HUES6 (cell line): ENCODE results near the gene FDPS.
A peak's percentile ranks its signal among the peaks of the same experiment; 100 is the strongest.

Experiments
- H3K27ac ChIP-seq: 2 replicates; pipeline ENCODE4 v1.7.0; 2013; ENCODE audit warnings: low read depth, mild to moderate bottlenecking, low read length, inconsistent platforms
- H3K27me3 ChIP-seq: 2 replicates; pipeline ENCODE4 v1.6.1; 2013; ENCODE audit warnings: low read length; ENCODE audit not compliant: control insufficient read depth, insufficient read depth
- H3K36me3 ChIP-seq: 2 replicates; pipeline ENCODE4 v1.6.1; 2013; ENCODE audit warnings: low read length; ENCODE audit not compliant: control insufficient read depth, insufficient read depth
- H3K4me1 ChIP-seq: 2 replicates; pipeline ENCODE4 v1.6.1; 2013; ENCODE audit warnings: low read length; ENCODE audit not compliant: control insufficient read depth, insufficient read depth
- H3K4me3 ChIP-seq: 2 replicates; pipeline ENCODE4 v1.5.1; 2013; ENCODE audit warnings: low read depth, low read length
- H3K9ac ChIP-seq: one replicate; pipeline ENCODE4 v1.6.1; 2013; ENCODE audit warnings: mild to moderate bottlenecking, low read length
- H3K9me3 ChIP-seq: 2 replicates; pipeline ENCODE4 v1.6.1; 2013; ENCODE audit warnings: low read depth, low read length; ENCODE audit not compliant: control insufficient read depth, insufficient read depth

Gene FDPS

GRCh38 chr1:155320661-155321617 lies 12.3 kb downstream of the FDPS start, which contains the start of gene RUSC1:
Gene RUSC1 (plus strand): TSS chr1:155320894. CDS start chr1:155321774, 880 bp downstream.
- Histone ChIP-seq H3K4me1 (peaks cover 28% of the 10 kb centered on the region), H3K9ac (peak within 1 kb of the TSS; percentile 18), H3K9me3 (no peaks in the 10 kb centered on the region), H3K27me3 (peaks cover 9% of the 10 kb centered on the region; the same call in 1 of the 2 replicates), H3K36me3 (peaks cover 43% of the 10 kb centered on the region), H3K27ac (no peak within 1 kb of the TSS), H3K4me3 (peak within 1 kb of the TSS; percentile 87)

- no peak overlapping the region for H3K27ac ChIP-seq
- no peaks in the 10 kb centered on the region for H3K9me3 ChIP-seq
- H3K4me3 ChIP-seq, result peak overlapping the region; percentile 87
- H3K27me3 ChIP-seq, result peaks cover 9% of the 10 kb centered on the region; the same call in 1 of the 2 replicates
- no peak overlapping the region for H3K9ac ChIP-seq
- H3K4me1 ChIP-seq, result peaks cover 28% of the 10 kb centered on the region
- H3K36me3 ChIP-seq, result peaks cover 45% of the 10 kb centered on the region
These were observed 13.2 kb downstream of the FDPS start for GRCh38 chr1:155321639-155322503.

GRCh38 chr1:155322571-155322952 lies 13.9 kb downstream of the FDPS start:
- no peak overlapping the region for H3K9ac ChIP-seq
- no peak overlapping the region for H3K27ac ChIP-seq
- H3K36me3 ChIP-seq, result peaks cover 46% of the 10 kb centered on the region
- peak overlapping the region; percentile 87 for H3K4me3 ChIP-seq
- H3K4me1 ChIP-seq, result peaks cover 28% of the 10 kb centered on the region
- H3K9me3 ChIP-seq, result no peaks in the 10 kb centered on the region
- peaks cover 9% of the 10 kb centered on the region; the same call in 1 of the 2 replicates for H3K27me3 ChIP-seq

GRCh38 chr1:155322953-155323728 lies 14.5 kb downstream of the FDPS start:
- no peak overlapping the region for H3K9ac ChIP-seq
- H3K27me3 ChIP-seq, result peaks cover 9% of the 10 kb centered on the region; the same call in 1 of the 2 replicates
- no peak overlapping the region for H3K27ac ChIP-seq
- H3K9me3 ChIP-seq, result no peaks in the 10 kb centered on the region
- H3K4me1 ChIP-seq, result peaks cover 28% of the 10 kb centered on the region
- peak overlapping the region; percentile 87 for H3K4me3 ChIP-seq
- H3K36me3 ChIP-seq, result peaks cover 46% of the 10 kb centered on the region

- peaks cover 43% of the 10 kb centered on the region for H3K36me3 ChIP-seq
- peaks cover 9% of the 10 kb centered on the region; the same call in 1 of the 2 replicates for H3K27me3 ChIP-seq
- H3K4me3 ChIP-seq, result peak overlapping the region; percentile 87
- H3K9me3 ChIP-seq, result no peaks in the 10 kb centered on the region
- peak overlapping the region; percentile 3; the same call in 1 of the 2 replicates for H3K27ac ChIP-seq
- peaks cover 28% of the 10 kb centered on the region for H3K4me1 ChIP-seq
- peak overlapping the region; percentile 73 for H3K9ac ChIP-seq
These were observed 15.0 kb downstream of the FDPS start for GRCh38 chr1:155323729-155324036.

- H3K36me3 ChIP-seq, result peaks cover 41% of the 10 kb centered on the region
- H3K27ac ChIP-seq, result peak overlapping the region; percentile 32; the same call in 1 of the 2 replicates
- no peaks in the 10 kb centered on the region for H3K9me3 ChIP-seq
- peak overlapping the region; percentile 87 for H3K4me3 ChIP-seq
- H3K4me1 ChIP-seq, result peaks cover 28% of the 10 kb centered on the region
- H3K27me3 ChIP-seq, result peaks cover 9% of the 10 kb centered on the region; the same call in 1 of the 2 replicates
- H3K9ac ChIP-seq, result peak overlapping the region; percentile 73
These were observed 15.5 kb downstream of the FDPS start for GRCh38 chr1:155324037-155324716.

- H3K27ac ChIP-seq, result peak overlapping the region; percentile 32; the same call in 1 of the 2 replicates
- peaks cover 25% of the 10 kb centered on the region for H3K4me1 ChIP-seq
- H3K9ac ChIP-seq, result peak overlapping the region; percentile 73
- H3K36me3 ChIP-seq, result peaks cover 37% of the 10 kb centered on the region
- H3K27me3 ChIP-seq, result peaks cover 9% of the 10 kb centered on the region; the same call in 1 of the 2 replicates
- H3K4me3 ChIP-seq, result peak overlapping the region; percentile 87
- no peaks in the 10 kb centered on the region for H3K9me3 ChIP-seq
These were observed 16.3 kb downstream of the FDPS start for GRCh38 chr1:155324717-155325602.

- peaks cover 42% of the 10 kb centered on the region for H3K36me3 ChIP-seq
- peak overlapping the region; percentile 15 for H3K9ac ChIP-seq
- H3K27ac ChIP-seq, result no peak overlapping the region
These were observed 16.9 kb downstream of the FDPS start for GRCh38 chr1:155325603-155325893.

GRCh38 chr1:155326020-155326526 lies 17.4 kb downstream of the FDPS start:
- peaks cover 9% of the 10 kb centered on the region; the same call in 1 of the 2 replicates for H3K27me3 ChIP-seq
- H3K9me3 ChIP-seq, result no peaks in the 10 kb centered on the region
- H3K9ac ChIP-seq, result no peak overlapping the region
- no peak overlapping the region for H3K4me3 ChIP-seq
- H3K4me1 ChIP-seq, result peaks cover 19% of the 10 kb centered on the region
- no peak overlapping the region for H3K27ac ChIP-seq
- H3K36me3 ChIP-seq, result peaks cover 47% of the 10 kb centered on the region

More at GRCh38 chr1:155325603-155325893, 16.9 kb downstream of the FDPS start:
- peak overlapping the region; percentile 87 for H3K4me3 ChIP-seq
- peaks cover 9% of the 10 kb centered on the region; the same call in 1 of the 2 replicates for H3K27me3 ChIP-seq
- H3K9me3 ChIP-seq, result no peaks in the 10 kb centered on the region
- peaks cover 19% of the 10 kb centered on the region for H3K4me1 ChIP-seq
